Measurements from ENCODE around the gene TSPAN17. TPM values are rescaled to one million over a fixed set of nuclear protein-coding genes. Genes with fewer than 3 reads are reported as not detected.
A peak's percentile ranks its signal among the peaks of the same experiment; 100 is the strongest.
"Not testable (repeated sequence)": the region's sequence is repeated elsewhere in the genome, so short reads cannot be mapped to it uniquely, and the experiment has no call there.

The TSPAN17 gene, protein sequence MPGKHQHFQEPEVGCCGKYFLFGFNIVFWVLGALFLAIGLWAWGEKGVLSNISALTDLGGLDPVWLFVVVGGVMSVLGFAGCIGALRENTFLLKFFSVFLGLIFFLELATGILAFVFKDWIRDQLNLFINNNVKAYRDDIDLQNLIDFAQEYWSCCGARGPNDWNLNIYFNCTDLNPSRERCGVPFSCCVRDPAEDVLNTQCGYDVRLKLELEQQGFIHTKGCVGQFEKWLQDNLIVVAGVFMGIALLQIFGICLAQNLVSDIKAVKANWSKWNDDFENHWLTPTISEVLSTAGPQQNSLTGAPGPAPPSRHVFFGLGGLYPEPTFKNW
- total RNA-seq, result 10 to 100 TPM; 24.1 to 37.6 TPM

DNA sequence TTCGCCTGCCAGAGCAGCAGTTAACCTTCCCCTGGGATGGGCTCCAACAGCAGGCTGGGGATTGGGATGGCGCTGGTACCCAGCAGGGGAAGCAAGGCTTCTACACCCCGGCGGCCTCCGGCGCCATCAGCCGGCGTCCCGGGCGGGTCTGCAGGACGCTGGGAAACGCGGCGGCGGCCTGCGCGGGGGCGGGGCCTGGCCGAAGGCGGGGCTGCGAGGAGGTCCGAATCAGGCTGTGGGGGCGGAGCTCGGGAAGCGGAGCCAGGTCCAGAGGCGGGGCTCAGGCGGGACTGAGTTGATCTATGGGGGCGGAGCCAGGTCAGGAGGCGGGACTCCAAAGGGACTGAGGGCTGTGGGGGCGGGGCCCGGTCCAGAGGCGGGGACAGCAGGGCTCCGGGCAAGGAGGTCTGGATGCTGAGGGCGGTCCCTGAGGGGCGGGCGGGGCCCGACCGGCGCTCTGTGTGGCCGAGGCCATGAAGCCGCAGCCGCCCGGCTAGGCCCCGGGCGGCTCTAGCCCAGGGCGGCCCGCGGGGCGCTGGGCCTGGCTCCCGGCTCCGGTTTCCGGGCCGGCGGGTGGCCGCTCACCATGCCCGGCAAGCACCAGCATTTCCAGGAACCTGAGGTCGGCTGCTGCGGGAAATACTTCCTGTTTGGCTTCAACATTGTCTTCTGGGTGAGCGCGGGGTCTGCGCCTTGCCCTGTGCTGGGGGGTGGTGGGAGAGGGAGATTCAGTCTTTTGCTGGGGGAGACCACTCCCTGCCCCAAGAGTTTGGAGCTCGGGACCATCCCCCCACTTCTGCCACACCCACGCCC lies at the start of gene TSPAN17:
TSPAN17 (plus strand) TSS at position 455 of the 813 bp plus-strand sequence; CDS start at position 587, 132 bp downstream.
- peaks cover 18% of the 10 kb centered on the region for H3K4me1 ChIP-seq
- H3K9me3 ChIP-seq, result no peaks in the 10 kb centered on the region
- H3K36me3 ChIP-seq (replicated peaks in 1 of 2; ENCODE audit: insufficient read depth in 1 of 2, low read depth in 2 of 2), result no peaks in the 10 kb centered on the region
- 0% methylated on average over 62 of the region's 63 CpGs; no CpG with 5 or more reads in 1 of the 2 donors for WGBS, 2 donors
- H3K4me3 ChIP-seq, result peak within 1 kb of the TSS; percentile 23 to 45
- peak; percentile 97 for ATAC-seq
- TF ChIP-seq, protein P1, sequence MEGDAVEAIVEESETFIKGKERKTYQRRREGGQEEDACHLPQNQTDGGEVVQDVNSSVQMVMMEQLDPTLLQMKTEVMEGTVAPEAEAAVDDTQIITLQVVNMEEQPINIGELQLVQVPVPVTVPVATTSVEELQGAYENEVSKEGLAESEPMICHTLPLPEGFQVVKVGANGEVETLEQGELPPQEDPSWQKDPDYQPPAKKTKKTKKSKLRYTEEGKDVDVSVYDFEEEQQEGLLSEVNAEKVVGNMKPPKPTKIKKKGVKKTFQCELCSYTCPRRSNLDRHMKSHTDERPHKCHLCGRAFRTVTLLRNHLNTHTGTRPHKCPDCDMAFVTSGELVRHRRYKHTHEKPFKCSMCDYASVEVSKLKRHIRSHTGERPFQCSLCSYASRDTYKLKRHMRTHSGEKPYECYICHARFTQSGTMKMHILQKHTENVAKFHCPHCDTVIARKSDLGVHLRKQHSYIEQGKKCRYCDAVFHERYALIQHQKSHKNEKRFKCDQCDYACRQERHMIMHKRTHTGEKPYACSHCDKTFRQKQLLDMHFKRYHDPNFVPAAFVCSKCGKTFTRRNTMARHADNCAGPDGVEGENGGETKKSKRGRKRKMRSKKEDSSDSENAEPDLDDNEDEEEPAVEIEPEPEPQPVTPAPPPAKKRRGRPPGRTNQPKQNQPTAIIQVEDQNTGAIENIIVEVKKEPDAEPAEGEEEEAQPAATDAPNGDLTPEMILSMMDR (IDR thresholded peaks at IDR 0.05), result peak in 3 of 7 experiments; percentile 15 to 38 (median 18)
- peak; percentile 60 to 82 (median 65) for TF ChIP-seq POLR2A (IDR thresholded peaks at IDR 0.05)
- H3K27ac ChIP-seq, result peak within 1 kb of the TSS; percentile 40 to 81 (median 67)
- DNase-seq, result peak; percentile 100
- no peaks in the 10 kb centered on the region for H3K27me3 ChIP-seq
- intact Hi-C loops (cut with DNase I), result no loop called here

DNA sequence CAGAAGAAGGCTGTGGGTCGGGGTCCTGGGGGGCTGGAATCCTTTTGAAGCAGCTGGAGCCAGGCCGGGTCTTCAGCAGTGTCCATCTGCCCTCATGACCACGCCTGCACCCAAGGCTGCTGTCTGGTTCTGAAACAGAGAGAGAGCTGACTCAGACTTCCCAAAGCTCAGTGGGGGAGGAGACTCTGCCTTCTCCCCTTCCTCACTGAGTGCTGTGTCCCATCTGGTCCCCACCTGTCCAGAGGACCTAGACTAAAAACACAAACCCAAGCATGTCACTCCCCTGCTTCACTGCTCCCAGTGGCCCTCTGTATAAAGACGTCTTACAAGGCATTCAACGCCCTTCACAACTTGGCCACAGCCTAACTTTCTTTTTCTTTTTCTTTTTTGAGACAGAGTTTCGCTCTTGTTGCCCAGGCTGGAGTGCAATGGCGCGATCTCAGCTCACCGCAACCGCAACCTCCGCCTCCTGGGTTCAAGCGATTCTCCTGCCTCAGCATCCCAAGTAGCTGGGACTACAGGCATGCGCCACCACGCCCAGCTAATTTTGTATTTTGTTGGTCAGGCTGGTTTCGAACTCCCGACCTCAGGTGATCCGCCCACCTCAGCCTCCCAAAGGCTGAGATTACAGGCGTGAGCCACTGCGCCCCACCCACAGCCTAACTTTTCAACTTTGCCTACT lies 47.4 kb upstream of the TSPAN17 start:
- H3K4me3 ChIP-seq; H3K9me3 ChIP-seq; H3K27ac ChIP-seq; intact Hi-C loops (cut with DNase I); ATAC-seq; H3K36me3 ChIP-seq (replicated peaks in 1 of 2; ENCODE audit: insufficient read depth in 1 of 2, low read depth in 2 of 2); H3K27me3 ChIP-seq; DNase-seq: not testable (repeated sequence)
- peaks cover 11% of the 10 kb centered on the region for H3K4me1 ChIP-seq
- WGBS, 2 donors, result 89 to 91% methylated on average over 16 to 19 of the region's 19 CpGs

DNA sequence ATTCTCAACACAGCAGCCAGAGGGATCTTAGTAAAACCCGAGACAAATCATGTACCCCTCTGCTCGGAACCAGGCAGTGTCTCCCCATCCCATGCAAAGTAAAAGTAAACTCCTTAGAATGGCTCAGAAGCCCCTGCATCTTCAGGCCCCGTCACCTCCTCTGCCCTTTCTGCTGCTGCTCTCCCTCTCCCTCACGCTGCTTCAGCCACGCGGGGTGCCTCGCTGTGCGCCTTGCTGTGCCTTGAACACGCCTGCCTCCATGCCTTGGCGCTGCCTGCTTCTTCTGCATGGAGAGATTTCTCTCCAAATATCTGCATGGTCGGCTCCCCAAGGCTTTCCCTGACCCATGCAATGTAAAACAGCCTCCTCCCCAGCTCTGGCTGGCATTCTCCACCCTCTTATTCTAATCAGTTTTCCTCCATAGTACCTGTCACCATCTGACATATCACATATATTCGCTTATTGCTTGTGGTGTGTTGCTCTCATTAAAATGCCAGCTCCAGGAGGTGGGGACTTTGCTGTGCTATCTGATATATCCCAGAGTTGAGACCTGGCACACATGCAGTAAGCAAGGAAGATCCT lies 45.3 kb upstream of the TSPAN17 start:
- DNase-seq (no peak), ATAC-seq (no peak)
- Histone ChIP-seq H3K27me3 (no peaks in the 10 kb centered on the region), H3K9me3 (no peaks in the 10 kb centered on the region), H3K36me3 (replicated peaks in 1 of 2; ENCODE audit: insufficient read depth in 1 of 2, low read depth in 2 of 2) (no peaks in the 10 kb centered on the region), H3K4me3 (no peak overlapping the region), H3K4me1 (peaks cover 4% of the 10 kb centered on the region), H3K27ac (no peak overlapping the region)
- TF ChIP-seq POLR2A (IDR thresholded peaks at IDR 0.05), result no peak
- TF ChIP-seq, protein P1 (IDR thresholded peaks at IDR 0.05), result no peak
- intact Hi-C loops (cut with DNase I), result no loop called here
- 59 to 62% methylated on average over 12 of the region's 12 CpGs for WGBS, 2 donors

DNA sequence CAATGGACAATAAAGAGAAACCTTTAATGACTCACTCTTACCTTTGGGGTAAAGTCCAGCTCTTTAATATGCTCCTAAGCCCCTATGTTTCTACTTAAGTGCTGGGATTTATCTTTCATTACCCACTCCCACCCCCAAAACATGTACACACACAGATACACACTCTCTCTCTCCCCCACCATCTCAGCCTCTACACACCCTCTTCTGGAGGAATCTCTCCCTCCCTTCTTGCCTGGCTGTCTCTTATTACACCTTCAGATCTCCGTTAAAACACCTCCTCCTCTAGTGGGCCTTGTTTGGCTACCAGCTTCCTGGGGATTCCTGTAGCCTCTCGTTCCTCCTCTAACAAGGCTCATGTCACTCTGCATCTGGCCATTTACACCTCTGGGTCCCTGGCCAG lies 44.2 kb upstream of the TSPAN17 start:
- H3K27me3 ChIP-seq, result no peaks in the 10 kb centered on the region
- H3K9me3 ChIP-seq, result no peaks in the 10 kb centered on the region
- intact Hi-C loops (cut with DNase I), result no loop called here
- H3K4me3 ChIP-seq, result no peak overlapping the region
- H3K27ac ChIP-seq, result no peak overlapping the region
- no peak for DNase-seq
- no peaks in the 10 kb centered on the region for H3K4me1 ChIP-seq
- TF ChIP-seq, protein P1 (IDR thresholded peaks at IDR 0.05), result no peak
- no peak for TF ChIP-seq POLR2A (IDR thresholded peaks at IDR 0.05)
- ATAC-seq, result no peak
- no peaks in the 10 kb centered on the region for H3K36me3 ChIP-seq (replicated peaks in 1 of 2; ENCODE audit: insufficient read depth in 1 of 2, low read depth in 2 of 2)
- WGBS, 2 donors, result 22 to 30% methylated on average over 2 of the region's 2 CpGs

Measured in body of pancreas (tissue), 4 donors.